ENCODE measurements around the gene GRIP2. TPM values are rescaled to one million over a fixed set of nuclear protein-coding genes. Genes with fewer than 3 reads are reported as not detected.

Gene GRIP2
- total RNA-seq, 1 donor from 2014 or later, result not detected

DNA sequence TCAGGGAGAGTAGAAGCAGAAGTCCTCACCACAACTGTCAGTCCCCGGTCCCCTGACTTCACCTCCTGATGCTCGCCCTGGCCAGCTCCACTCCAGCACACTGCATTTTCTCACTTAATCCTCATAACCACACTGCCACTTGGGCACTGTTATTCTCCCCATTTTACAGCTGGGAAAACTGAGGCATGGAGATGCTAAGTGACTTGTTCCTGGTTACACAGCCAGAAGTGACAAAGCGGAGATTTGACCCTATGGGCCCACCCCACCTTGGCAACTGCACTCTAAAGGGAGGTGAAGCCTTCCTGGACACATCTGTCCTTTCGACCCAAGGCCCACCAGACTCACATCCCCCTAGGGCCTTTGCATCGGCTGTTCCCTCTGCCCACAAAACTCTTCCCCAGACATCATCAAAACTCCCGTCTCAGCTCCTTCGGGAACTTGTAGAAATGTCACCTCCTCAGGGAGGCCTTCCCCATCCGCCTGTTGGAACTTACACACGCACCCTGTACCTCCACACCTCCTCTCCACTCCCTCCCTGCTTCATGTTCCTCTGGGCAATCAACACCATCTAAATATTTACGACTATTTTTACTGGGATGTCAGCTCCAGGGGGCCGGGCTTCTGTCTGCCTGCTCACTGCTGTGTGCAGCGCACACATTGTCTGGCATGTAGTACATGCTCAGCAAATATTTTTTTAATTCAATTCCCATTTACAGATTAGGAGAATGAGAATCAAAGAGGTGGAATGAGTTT is 3.1 kb downstream of the GRIP2 start:
- Histone ChIP-seq H3K27me3 (ENCODE audit: control insufficient read depth, insufficient read depth, low read length) (peaks cover 37% of the 10 kb centered on the region), H3K36me3 (ENCODE audit: control insufficient read depth, insufficient read depth, low read length) (no peaks in the 10 kb centered on the region), H3K4me3 (ENCODE audit: low read depth, low read length) (no peak overlapping the region)
- TF ChIP-seq, protein P1, sequence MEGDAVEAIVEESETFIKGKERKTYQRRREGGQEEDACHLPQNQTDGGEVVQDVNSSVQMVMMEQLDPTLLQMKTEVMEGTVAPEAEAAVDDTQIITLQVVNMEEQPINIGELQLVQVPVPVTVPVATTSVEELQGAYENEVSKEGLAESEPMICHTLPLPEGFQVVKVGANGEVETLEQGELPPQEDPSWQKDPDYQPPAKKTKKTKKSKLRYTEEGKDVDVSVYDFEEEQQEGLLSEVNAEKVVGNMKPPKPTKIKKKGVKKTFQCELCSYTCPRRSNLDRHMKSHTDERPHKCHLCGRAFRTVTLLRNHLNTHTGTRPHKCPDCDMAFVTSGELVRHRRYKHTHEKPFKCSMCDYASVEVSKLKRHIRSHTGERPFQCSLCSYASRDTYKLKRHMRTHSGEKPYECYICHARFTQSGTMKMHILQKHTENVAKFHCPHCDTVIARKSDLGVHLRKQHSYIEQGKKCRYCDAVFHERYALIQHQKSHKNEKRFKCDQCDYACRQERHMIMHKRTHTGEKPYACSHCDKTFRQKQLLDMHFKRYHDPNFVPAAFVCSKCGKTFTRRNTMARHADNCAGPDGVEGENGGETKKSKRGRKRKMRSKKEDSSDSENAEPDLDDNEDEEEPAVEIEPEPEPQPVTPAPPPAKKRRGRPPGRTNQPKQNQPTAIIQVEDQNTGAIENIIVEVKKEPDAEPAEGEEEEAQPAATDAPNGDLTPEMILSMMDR (IDR thresholded peaks at IDR 0.05; ENCODE audit: insufficient read depth, low read length, poor library complexity, severe bottlenecking), result no peak
- no peak for DNase-seq (ENCODE audit: low read depth)

GRCh38 chr3:14536055-14536815 is 3.9 kb downstream of the GRIP2 start:
- TF ChIP-seq, protein P1 (IDR thresholded peaks at IDR 0.05; ENCODE audit: insufficient read depth, low read length, poor library complexity, severe bottlenecking), result no peak
- Histone ChIP-seq H3K36me3 (ENCODE audit: control insufficient read depth, insufficient read depth, low read length) (no peaks in the 10 kb centered on the region), H3K27me3 (ENCODE audit: control insufficient read depth, insufficient read depth, low read length) (peaks cover 41% of the 10 kb centered on the region), H3K4me3 (ENCODE audit: low read depth, low read length) (no peak overlapping the region)
- no peak for DNase-seq (ENCODE audit: low read depth)

GRCh38 chr3:14535616-14536015 is 4.5 kb downstream of the GRIP2 start:
- H3K27me3 ChIP-seq (ENCODE audit: control insufficient read depth, insufficient read depth, low read length), result peaks cover 35% of the 10 kb centered on the region

DNA sequence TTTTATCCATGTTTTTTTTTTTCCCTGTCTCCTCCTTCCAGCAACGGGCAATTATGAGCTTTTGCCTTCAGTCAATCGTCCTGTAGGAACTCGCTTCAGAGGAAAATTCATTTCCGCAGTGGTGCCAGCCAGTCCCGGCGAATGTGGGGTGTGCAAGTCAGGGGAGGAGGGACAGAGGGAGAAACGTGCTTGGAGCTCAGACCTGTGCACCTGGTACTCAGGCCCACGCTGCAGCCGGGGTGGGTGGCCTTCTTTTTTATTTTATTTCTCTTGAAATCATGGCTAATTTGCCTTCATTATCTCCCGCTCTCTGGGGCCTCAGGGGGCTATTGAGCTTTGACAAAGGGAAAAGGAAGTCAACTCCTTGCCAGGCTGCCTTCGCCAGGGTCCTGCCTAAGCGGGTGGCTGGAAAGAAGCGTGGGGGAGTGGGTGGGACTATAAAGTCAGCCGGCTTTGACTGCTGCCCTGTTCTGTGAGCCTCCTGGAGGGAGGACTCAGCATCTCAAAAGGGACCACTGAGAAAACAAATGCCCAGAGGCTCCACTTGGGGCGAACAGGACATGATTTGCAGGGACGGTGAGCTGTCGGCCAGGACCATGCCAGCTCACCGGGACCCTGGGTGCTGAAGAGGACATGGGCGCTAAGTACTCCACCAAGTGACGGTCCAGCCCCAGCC is 5.5 kb downstream of the GRIP2 start:
- TF ChIP-seq, protein P1 (IDR thresholded peaks at IDR 0.05; ENCODE audit: insufficient read depth, low read length, poor library complexity, severe bottlenecking), result no peak
- no peak for DNase-seq (ENCODE audit: low read depth)
- no peak overlapping the region for H3K4me3 ChIP-seq (ENCODE audit: low read depth, low read length)
- peaks cover 27% of the 10 kb centered on the region for H3K27me3 ChIP-seq (ENCODE audit: control insufficient read depth, insufficient read depth, low read length)
- no peaks in the 10 kb centered on the region for H3K36me3 ChIP-seq (ENCODE audit: control insufficient read depth, insufficient read depth, low read length)

More at GRCh38 chr3:14535616-14536015, 4.5 kb downstream of the GRIP2 start:
- Histone ChIP-seq H3K36me3 (ENCODE audit: control insufficient read depth, insufficient read depth, low read length) (no peaks in the 10 kb centered on the region), H3K4me3 (ENCODE audit: low read depth, low read length) (no peak overlapping the region)
- TF ChIP-seq, protein P1 (IDR thresholded peaks at IDR 0.05; ENCODE audit: insufficient read depth, low read length, poor library complexity, severe bottlenecking), result no peak
- no peak for DNase-seq (ENCODE audit: low read depth)

- Histone ChIP-seq H3K4me3 (ENCODE audit: low read depth, low read length) (no peak overlapping the region), H3K27me3 (ENCODE audit: control insufficient read depth, insufficient read depth, low read length) (peaks cover 24% of the 10 kb centered on the region), H3K36me3 (ENCODE audit: control insufficient read depth, insufficient read depth, low read length) (no peaks in the 10 kb centered on the region)
- no peak for DNase-seq (ENCODE audit: low read depth)
- TF ChIP-seq, protein P1 (IDR thresholded peaks at IDR 0.05; ENCODE audit: insufficient read depth, low read length, poor library complexity, severe bottlenecking), result no peak
Measured at GRCh38 chr3:14533457-14533958, 6.6 kb downstream of the GRIP2 start.

Measured in kidney epithelial cell (primary cell).